Esophagus squamous epithelium (tissue), 5 donors: ENCODE measurements around the gene WNK1. TPM values are rescaled to one million over a fixed set of nuclear protein-coding genes. Genes with fewer than 3 reads are reported as not detected.
"Not testable (repeated sequence)": the region's sequence is repeated elsewhere in the genome, so short reads cannot be mapped to it uniquely, and the experiment has no call there.

ENCODE experiments used
- DNase-seq: peaks from one replicate; lab custom pipeline; 2025; lab: John Stamatoyannopoulos, UW
- H3K27ac ChIP-seq, 4 donors: fragments of 200-600 bp; sonication (generic); one replicate each; pipeline ENCODE4 v1.5.1; 2016 to 2019; ENCODE audit warnings: mild to moderate bottlenecking in 1 of 4
- H3K27me3 ChIP-seq, 4 donors: fragments of 200-600 bp; sonication (generic); 1 replicate in 3 of 4; 2 replicates in 1 of 4; pipeline versions ENCODE4 v1.5.1 to v1.6.0; 2017 to 2021; ENCODE audit warnings: antibody characterized with exemption in 1 of 4
- H3K36me3 ChIP-seq, 3 donors: fragments of 200-600 bp; sonication (generic); one replicate each; pipeline ENCODE4 v1.5.1; 2016 to 2019
- H3K4me1 ChIP-seq, 3 donors: fragments of 200-600 bp; sonication (generic); one replicate each; pipeline ENCODE4 v1.5.1; 2017 to 2019
- H3K4me3 ChIP-seq, 4 donors: fragments of 200-600 bp; sonication (generic); 1 replicate in 3 of 4; 2 replicates in 1 of 4; pipeline ENCODE4 v1.5.1; 2016 to 2019; ENCODE audit warnings: mild to moderate bottlenecking in 2 of 4, moderate library complexity in 1 of 4
- H3K9me3 ChIP-seq, 3 donors: fragments of 200-600 bp; sonication (generic); one replicate each; pipeline ENCODE4 v1.5.1; 2016 to 2019
- CTCF ChIP-seq, 6 experiments: fragments of 450-650 bp in 4 of 6; fragments of 200-600 bp in 2 of 6; sonication (generic) in 2 of 6; IDR thresholded peaks; one replicate each; pipeline ENCODE4 v1.5.1; 2016 to 2019; ENCODE audit warnings: antibody characterized with exemption in 6 of 6, mild to moderate bottlenecking in 4 of 6, moderate library complexity in 4 of 6
- POLR2A ChIP-seq, 4 donors: fragments of 450-650 bp; IDR thresholded peaks; one replicate each; pipeline ENCODE4 v1.6.1; 2017; ENCODE audit warnings: antibody characterized with exemption in 4 of 4, mild to moderate bottlenecking in 4 of 4, moderate library complexity in 3 of 4
- WGBS, 2 donors: methylation state at CpG; one replicate each; pipeline ENCODE4 v1.1.5; 2018; 5-methylcytosine and 5-hydroxymethylcytosine counted together
- intact Hi-C: fragments of 100-400 bp; cut with DNase I; formaldehyde crosslinking; loops from one replicate; pipeline ENCODE4 v1.15.0; 2022
- total RNA-seq, 4 donors: library from RNA; depleted of rRNA; stranded (reverse); fragments of >200 nt; gene quantifications; one replicate each; pipeline ENCODE4 v1.1.0, GENCODE V29; 2016
- donor health status: DM: yes; HTN: yes; CAD: no.

Gene WNK1
- total RNA-seq, 4 donors from 2014 or later: 120 to 269 (median 204) TPM

- DNase-seq: no peak
Measured at GRCh38 chr12:774051-774614, 21.8 kb downstream of the WNK1 start.

GRCh38 chr12:775973-776771 is 23.8 kb downstream of the WNK1 start:
- H3K4me3 ChIP-seq, intact Hi-C loops, H3K36me3 ChIP-seq, H3K27ac ChIP-seq, H3K9me3 ChIP-seq, H3K27me3 ChIP-seq, DNase-seq: not testable (repeated sequence)
- WGBS, 2 donors: 82 to 85% methylated on average over 12 to 15 of the region's 15 CpGs
- H3K4me1 ChIP-seq: peaks cover 11 to 96% (median 49%) of the 10 kb centered on the region in 3 donors

More at GRCh38 chr12:774051-774614, 21.8 kb downstream of the WNK1 start:
- Histone ChIP-seq H3K36me3 (peaks cover 0 to 1% (median 0%) of the 10 kb centered on the region in 3 donors), H3K27me3 (no peaks in the 10 kb centered on the region), H3K4me3 (peak overlapping the region in 1 of 4 donors; percentile 2), H3K4me1 (peaks cover 0 to 96% (median 52%) of the 10 kb centered on the region in 3 donors), H3K9me3 (no peaks in the 10 kb centered on the region), H3K27ac (no peak overlapping the region)
- intact Hi-C loops: no loop called here
- no peak for TF ChIP-seq CTCF (IDR thresholded peaks at IDR 0.05)
- TF ChIP-seq POLR2A (IDR thresholded peaks at IDR 0.05): no peak
- 40 to 42% methylated on average over 3 of the region's 3 CpGs for WGBS, 2 donors

GRCh38 chr12:776772-777373 is 24.5 kb downstream of the WNK1 start:
- WGBS, 2 donors: 100% methylated on average over 5 of the region's 5 CpGs; no CpG with 5 or more reads in 1 of the 2 donors
- H3K36me3 ChIP-seq, H3K4me3 ChIP-seq, H3K27me3 ChIP-seq, intact Hi-C loops, H3K27ac ChIP-seq, H3K9me3 ChIP-seq, DNase-seq: not testable (repeated sequence)
- peaks cover 11 to 99% (median 52%) of the 10 kb centered on the region in 3 donors for H3K4me1 ChIP-seq

GRCh38 chr12:777550-778047 is 25.2 kb downstream of the WNK1 start:
- Histone ChIP-seq H3K4me3 (no peak overlapping the region), H3K27me3 (no peaks in the 10 kb centered on the region), H3K4me1 (peaks cover 11 to 100% (median 49%) of the 10 kb centered on the region in 3 donors), H3K9me3 (no peaks in the 10 kb centered on the region), H3K36me3 (no peaks in the 10 kb centered on the region), H3K27ac (no peak overlapping the region)
- DNase-seq: no peak
- TF ChIP-seq CTCF (IDR thresholded peaks at IDR 0.05) (no peak), POLR2A (IDR thresholded peaks at IDR 0.05) (no peak)
- intact Hi-C loops: no loop called here
- 83 to 90% methylated on average over 3 of the region's 3 CpGs for WGBS, 2 donors

- DNase-seq: no peak
- H3K9me3 ChIP-seq: no peaks in the 10 kb centered on the region
- 69 to 71% methylated on average over 6 of the region's 6 CpGs for WGBS, 2 donors
- intact Hi-C loops: no loop called here
- TF ChIP-seq POLR2A (IDR thresholded peaks at IDR 0.05): no peak
- TF ChIP-seq CTCF (IDR thresholded peaks at IDR 0.05): no peak
- H3K27ac ChIP-seq: peak overlapping the region in 1 of 4 donors; percentile 43
- no peaks in the 10 kb centered on the region for H3K27me3 ChIP-seq
- H3K36me3 ChIP-seq: no peaks in the 10 kb centered on the region
- peaks cover 11 to 94% (median 43%) of the 10 kb centered on the region in 3 donors for H3K4me1 ChIP-seq
- no peak overlapping the region for H3K4me3 ChIP-seq
Measured at GRCh38 chr12:778615-779014, 26.2 kb downstream of the WNK1 start.
